Activated naive CD8-positive, alpha-beta T cell treated with anti-CD3 and anti-CD28 coated beads, Interleukin-2, amount 10 ng/mL, durations not matched to agents 7 days and 5 days (primary cell): ENCODE measurements around the gene PKMYT1. TPM values are rescaled to one million over a fixed set of nuclear protein-coding genes. Genes with fewer than 3 reads are reported as not detected.

ENCODE experiments used
- ATAC-seq: fragments of 150-1000 bp; cut with Tn5 transposase; one replicate; pipeline ENCODE4 v1.10.0; 2021; ENCODE audit warnings: low read depth, moderate library complexity
- POLR2A ChIA-PET: fragments of 350-600 bp; sonication (Branson Sonifier 250); formaldehyde crosslinking; loops from one replicate; lab custom pipeline; 2021; ENCODE audit warnings: antibody characterized with exemption; lab: Charles Lee
- DNase-seq: peaks from one replicate; pipeline ENCODE4 v3.0.0; 2021
- H3K27ac Mint-ChIP-seq: one replicate; pipeline ENCODE4 v1.8.0; 2022; ENCODE audit warnings: mild to moderate bottlenecking, mixed read lengths
- H3K27me3 Mint-ChIP-seq: one replicate; pipeline ENCODE4 v1.8.0; 2022; ENCODE audit warnings: mild to moderate bottlenecking, moderate library complexity, mixed read lengths
- H3K36me3 Mint-ChIP-seq: one replicate; pipeline ENCODE4 v1.8.0; 2021; ENCODE audit warnings: mild to moderate bottlenecking, mixed read lengths
- H3K4me1 Mint-ChIP-seq: one replicate; pipeline ENCODE4 v1.8.0; 2021; ENCODE audit warnings: mixed read lengths
- H3K4me3 Mint-ChIP-seq: one replicate; pipeline ENCODE4 v1.8.0; 2022; ENCODE audit warnings: mild to moderate bottlenecking, moderate library complexity, mixed read lengths
- H3K9me3 Mint-ChIP-seq: one replicate; pipeline ENCODE4 v1.8.0; 2021; ENCODE audit warnings: mixed read lengths
- total RNA-seq, 2 experiments: library from RNA; stranded (reverse); gene quantifications; one replicate each; pipeline ENCODE4 v1.2.3, GENCODE V29; 2021

PKMYT1 gene
- total RNA-seq, 2 experiments from 2014 or later: 106 to 116 TPM

DNA sequence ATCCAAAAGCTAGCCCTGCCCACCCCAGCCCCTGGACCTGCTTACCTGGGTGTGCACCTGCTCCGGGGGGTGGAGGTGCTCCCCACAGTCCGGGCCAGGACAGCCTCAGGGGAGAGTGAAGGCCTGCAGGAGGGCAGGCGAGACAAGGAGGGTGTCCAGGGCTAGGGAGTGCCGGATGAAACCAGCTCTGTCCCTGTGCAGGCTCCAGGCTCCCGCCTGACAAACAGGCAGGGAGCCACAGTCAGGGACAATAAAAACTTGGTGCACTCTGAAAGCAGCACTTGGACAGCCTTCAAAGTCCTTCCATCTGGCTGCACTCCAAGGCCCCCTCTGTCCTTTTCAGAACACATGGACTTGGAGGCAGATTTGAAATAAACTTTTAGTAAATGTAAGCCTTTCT is 7.2 kb downstream of the PKMYT1 start:
- Mint-ChIP-seq H3K9me3 (no peaks in the 10 kb centered on the region), H3K4me3 (no peak overlapping the region), H3K27ac (no peak overlapping the region), H3K36me3 (peaks cover 3% of the 10 kb centered on the region), H3K4me1 (peaks cover 23% of the 10 kb centered on the region), H3K27me3 (peaks cover 2% of the 10 kb centered on the region)
- no peak for DNase-seq
- POLR2A ChIA-PET: no interaction called here
- ATAC-seq: no peak

- Mint-ChIP-seq H3K4me1 (peaks cover 19% of the 10 kb centered on the region), H3K27ac (no peak overlapping the region), H3K27me3 (peaks cover 6% of the 10 kb centered on the region), H3K4me3 (no peak overlapping the region), H3K36me3 (peaks cover 3% of the 10 kb centered on the region), H3K9me3 (no peaks in the 10 kb centered on the region)
- ATAC-seq (no peak), DNase-seq (no peak)
- POLR2A ChIA-PET: interaction anchor here (4.1 kb wide), 1 partner anchor 9 kb away, joined by 46 read pairs; the partner anchor contains the start of gene PKMYT1
Measured at GRCh38 chr16:2971985-2972784, 8.1 kb downstream of the PKMYT1 start.

GRCh38 chr16:2971134-2971984 is 8.9 kb downstream of the PKMYT1 start:
- no peaks in the 10 kb centered on the region for H3K9me3 Mint-ChIP-seq

GRCh38 chr16:2970563-2970962 is 9.7 kb downstream of the PKMYT1 start:
- peak overlapping the region; percentile 61 for H3K27ac Mint-ChIP-seq

More at GRCh38 chr16:2971134-2971984, 8.9 kb downstream of the PKMYT1 start:
- peak overlapping the region; percentile 48 for H3K27ac Mint-ChIP-seq
- ATAC-seq (no peak), DNase-seq (no peak)
- H3K4me3 Mint-ChIP-seq: peak overlapping the region; percentile 81
- POLR2A ChIA-PET: interaction anchor here (0.5 to 4.1 kb wide), 2 partner anchors 10 to 12 kb away, joined by 4 to 46 read pairs; partner anchors contain the start of gene PKMYT1
- H3K27me3 Mint-ChIP-seq: peaks cover 6% of the 10 kb centered on the region
- H3K4me1 Mint-ChIP-seq: peaks cover 19% of the 10 kb centered on the region
- H3K36me3 Mint-ChIP-seq: peaks cover 3% of the 10 kb centered on the region

DNA sequence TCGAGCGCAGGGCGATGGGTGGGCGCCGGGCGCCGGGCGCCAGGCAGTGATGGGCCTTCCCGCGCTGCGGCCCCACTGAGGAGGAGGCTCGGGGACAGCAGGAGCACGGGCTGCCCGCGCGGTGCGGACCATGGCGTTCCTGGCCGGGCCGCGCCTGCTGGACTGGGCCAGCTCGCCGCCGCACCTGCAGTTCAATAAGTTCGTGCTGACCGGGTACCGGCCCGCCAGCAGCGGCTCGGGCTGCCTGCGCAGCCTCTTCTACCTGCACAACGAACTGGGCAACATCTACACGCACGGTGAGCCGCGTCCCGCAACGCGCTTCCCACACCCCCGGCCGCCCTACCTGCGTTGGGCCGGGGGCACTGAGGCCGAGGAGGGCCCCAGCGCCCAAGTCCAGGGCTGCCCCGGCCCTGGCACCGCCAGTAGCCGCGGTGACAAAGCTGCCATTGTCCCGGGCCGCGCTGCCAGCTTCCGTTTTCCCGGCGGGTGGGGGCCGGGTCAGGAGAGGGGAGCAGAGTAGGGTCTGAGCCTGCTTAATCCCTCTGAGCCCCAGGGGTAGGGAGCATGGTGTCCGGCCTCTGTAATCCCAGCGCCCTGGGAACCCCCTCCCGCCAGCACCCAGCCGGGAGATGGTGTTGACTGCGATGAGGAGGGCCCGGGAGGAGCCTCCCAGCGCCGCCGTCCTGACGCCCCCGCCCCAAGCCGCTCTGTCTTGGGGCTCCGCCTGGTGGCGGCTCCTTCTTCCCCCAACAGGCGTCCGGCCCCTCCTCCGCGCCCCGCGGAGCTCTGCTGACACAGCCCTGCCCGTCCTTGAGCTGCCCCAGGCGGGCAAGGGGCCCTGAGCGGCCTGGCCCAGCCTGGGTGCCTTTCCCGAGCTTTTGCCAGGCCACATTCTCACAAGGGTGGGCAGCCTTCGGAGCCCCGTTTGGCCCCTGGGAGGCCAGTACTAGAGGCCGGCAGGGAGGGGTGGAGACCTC is 10.4 kb downstream of the PKMYT1 start:
- H3K4me3 Mint-ChIP-seq: peak overlapping the region; percentile 81
- peak overlapping the region; percentile 61 for H3K27ac Mint-ChIP-seq
- ATAC-seq (peak; percentile 73), DNase-seq (peak; percentile 88)
- H3K4me1 Mint-ChIP-seq: peaks cover 25% of the 10 kb centered on the region
- H3K9me3 Mint-ChIP-seq: no peaks in the 10 kb centered on the region
- POLR2A ChIA-PET: interaction anchor here (0.5 to 4.1 kb wide), 14 partner anchors 9 to 287 kb away, joined by 3 to 46 read pairs (median 3); partner anchors contain the start of genes FLYWCH1, FLYWCH2, KCTD5 and PKMYT1
- peaks cover 3% of the 10 kb centered on the region for H3K36me3 Mint-ChIP-seq
- peaks cover 14% of the 10 kb centered on the region for H3K27me3 Mint-ChIP-seq

More at GRCh38 chr16:2970563-2970962, 9.7 kb downstream of the PKMYT1 start:
- Mint-ChIP-seq H3K27me3 (peaks cover 8% of the 10 kb centered on the region), H3K9me3 (no peaks in the 10 kb centered on the region), H3K4me3 (peak overlapping the region; percentile 81), H3K4me1 (peaks cover 22% of the 10 kb centered on the region), H3K36me3 (peaks cover 3% of the 10 kb centered on the region)
- DNase-seq: no peak
- no peak for ATAC-seq
- POLR2A ChIA-PET: interaction anchor here (0.5 to 4.1 kb wide), 8 partner anchors 8 to 59 kb away, joined by 3 to 46 read pairs (median 4); partner anchors contain the start of genes FLYWCH1, PKMYT1 and TNFRSF12A

DNA sequence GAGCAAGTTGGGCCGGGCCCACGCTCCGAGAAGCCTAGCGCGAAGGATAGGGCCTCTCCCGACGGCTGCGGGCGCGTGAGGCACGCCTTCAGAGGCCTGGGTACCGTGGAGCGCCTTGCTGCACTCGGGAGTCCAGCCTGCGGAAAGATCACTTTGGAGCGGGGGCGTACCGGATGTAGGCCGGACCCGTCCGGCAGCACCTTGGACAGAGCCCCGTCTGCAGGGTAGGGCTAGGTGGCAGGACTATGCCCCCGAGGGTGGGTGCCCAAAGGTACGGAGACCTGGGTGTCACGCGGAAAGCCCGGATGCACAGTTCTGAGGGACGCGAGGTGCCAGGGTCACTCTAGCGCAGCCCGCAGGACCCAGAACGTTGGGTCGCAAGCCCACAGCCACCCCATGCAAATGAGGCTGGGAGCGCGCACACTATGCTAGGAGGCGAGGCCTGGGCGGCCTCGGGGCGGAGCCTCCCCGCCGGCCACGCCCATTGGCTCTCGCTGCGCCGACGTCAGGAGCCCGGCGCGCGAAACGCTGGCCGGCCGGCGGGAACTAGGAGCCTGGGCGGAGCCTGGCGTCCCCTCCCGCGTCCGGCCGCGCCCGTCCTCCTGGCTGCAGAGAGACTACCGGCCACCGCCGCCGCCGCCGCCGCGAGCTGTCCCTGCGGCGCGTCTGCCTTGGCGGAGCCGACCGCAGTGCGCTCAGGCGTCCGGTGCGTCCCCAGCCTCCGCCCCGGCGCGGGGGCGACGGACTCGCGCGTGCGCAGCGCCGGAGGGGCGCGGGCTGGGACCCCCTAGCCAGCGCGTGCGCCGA is 11.3 kb downstream of the PKMYT1 start, which contains the start of gene PAQR4:
Gene PAQR4, plus strand, starts transcription at position 611 of the 807 bp plus-strand sequence. CDS start 327 bp downstream, outside the sequence.
- peak; percentile 65 for ATAC-seq
- POLR2A ChIA-PET: interaction anchor here (0.6 to 4.1 kb wide), 8 partner anchors 8 to 286 kb away, joined by 3 to 46 read pairs (median 4); partner anchors contain the start of genes FLYWCH1, FLYWCH2, KCTD5 and PKMYT1
- H3K4me3 Mint-ChIP-seq: peak within 1 kb of the TSS; percentile 82
- H3K27ac Mint-ChIP-seq: peak within 1 kb of the TSS; percentile 61
- H3K27me3 Mint-ChIP-seq: peaks cover 18% of the 10 kb centered on the region
- DNase-seq: peak; percentile 96
- H3K36me3 Mint-ChIP-seq: peaks cover 3% of the 10 kb centered on the region
- no peaks in the 10 kb centered on the region for H3K9me3 Mint-ChIP-seq
- peaks cover 27% of the 10 kb centered on the region for H3K4me1 Mint-ChIP-seq

GRCh38 chr16:2968368-2968737 is 11.9 kb downstream of the PKMYT1 start:
- H3K4me1 Mint-ChIP-seq: peaks cover 27% of the 10 kb centered on the region
- ATAC-seq (no peak), DNase-seq (no peak)
- H3K4me3 Mint-ChIP-seq: peak overlapping the region; percentile 82
- H3K36me3 Mint-ChIP-seq: peaks cover 3% of the 10 kb centered on the region
- no peak overlapping the region for H3K27ac Mint-ChIP-seq
- no peaks in the 10 kb centered on the region for H3K9me3 Mint-ChIP-seq
- POLR2A ChIA-PET: interaction anchor here (4.1 kb wide), 1 partner anchor 13 kb away, joined by 27 read pairs; the partner anchor contains the start of gene PKMYT1
- H3K27me3 Mint-ChIP-seq: peaks cover 23% of the 10 kb centered on the region

DNA sequence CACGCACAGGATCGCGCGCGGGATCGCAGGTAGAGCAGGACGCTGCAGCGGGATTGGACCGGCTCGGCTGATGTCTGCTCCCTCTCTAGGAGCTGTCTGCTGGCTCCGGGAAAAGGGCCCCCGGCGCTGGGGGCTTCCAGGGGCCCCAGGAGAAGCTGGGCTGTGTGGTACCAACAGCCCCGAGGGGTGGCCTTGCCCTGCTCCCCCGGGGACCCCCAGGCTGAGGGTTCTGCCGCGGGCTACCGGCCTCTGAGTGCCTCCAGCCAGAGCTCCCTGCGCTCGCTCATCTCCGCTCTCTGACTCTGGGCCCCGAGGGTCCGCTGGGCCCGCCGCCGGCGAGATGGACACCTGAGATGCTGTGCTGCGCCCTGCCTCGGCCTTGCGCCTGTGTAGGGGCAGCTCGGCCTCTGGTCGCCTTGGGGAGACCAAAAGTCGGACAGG is 12.5 kb downstream of the PKMYT1 start:
- Mint-ChIP-seq H3K36me3 (peaks cover 3% of the 10 kb centered on the region), H3K4me1 (peaks cover 27% of the 10 kb centered on the region), H3K27ac (no peak overlapping the region), H3K9me3 (no peaks in the 10 kb centered on the region), H3K4me3 (peak overlapping the region; percentile 28), H3K27me3 (peaks cover 26% of the 10 kb centered on the region)
- POLR2A ChIA-PET: interaction anchor here (4.1 kb wide), 1 partner anchor 13 kb away, joined by 27 read pairs; the partner anchor contains the start of gene PKMYT1
- no peak for DNase-seq
- ATAC-seq: no peak

- peaks cover 3% of the 10 kb centered on the region for H3K36me3 Mint-ChIP-seq
- POLR2A ChIA-PET: interaction anchor here (4.1 kb wide), 1 partner anchor 14 kb away, joined by 27 read pairs; the partner anchor contains the start of gene PKMYT1
- no peak overlapping the region for H3K27ac Mint-ChIP-seq
- peaks cover 27% of the 10 kb centered on the region for H3K4me1 Mint-ChIP-seq
- H3K27me3 Mint-ChIP-seq: peaks cover 30% of the 10 kb centered on the region
- H3K4me3 Mint-ChIP-seq: no peak overlapping the region
- ATAC-seq (no peak), DNase-seq (no peak)
- no peaks in the 10 kb centered on the region for H3K9me3 Mint-ChIP-seq
Measured at GRCh38 chr16:2967211-2967631, 13.0 kb downstream of the PKMYT1 start.

GRCh38 chr16:2966808-2967191 is 13.4 kb downstream of the PKMYT1 start:
- H3K4me3 Mint-ChIP-seq: no peak overlapping the region
- ATAC-seq (no peak), DNase-seq (no peak)
- no peaks in the 10 kb centered on the region for H3K36me3 Mint-ChIP-seq
- H3K4me1 Mint-ChIP-seq: peaks cover 26% of the 10 kb centered on the region
- no peak overlapping the region for H3K27ac Mint-ChIP-seq
- H3K9me3 Mint-ChIP-seq: no peaks in the 10 kb centered on the region
- peaks cover 34% of the 10 kb centered on the region for H3K27me3 Mint-ChIP-seq
- POLR2A ChIA-PET: interaction anchor here (4.1 kb wide), 1 partner anchor 14 kb away, joined by 27 read pairs; the partner anchor contains the start of gene PKMYT1
